Measurements from ENCODE around the gene TBC1D8. TPM values are rescaled to one million over a fixed set of nuclear protein-coding genes. Genes with fewer than 3 reads are reported as not detected.

TBC1D8 gene
- total RNA-seq, 4 donors from 2014 or later, result 16.7 to 44.0 (median 19.7) TPM

DNA sequence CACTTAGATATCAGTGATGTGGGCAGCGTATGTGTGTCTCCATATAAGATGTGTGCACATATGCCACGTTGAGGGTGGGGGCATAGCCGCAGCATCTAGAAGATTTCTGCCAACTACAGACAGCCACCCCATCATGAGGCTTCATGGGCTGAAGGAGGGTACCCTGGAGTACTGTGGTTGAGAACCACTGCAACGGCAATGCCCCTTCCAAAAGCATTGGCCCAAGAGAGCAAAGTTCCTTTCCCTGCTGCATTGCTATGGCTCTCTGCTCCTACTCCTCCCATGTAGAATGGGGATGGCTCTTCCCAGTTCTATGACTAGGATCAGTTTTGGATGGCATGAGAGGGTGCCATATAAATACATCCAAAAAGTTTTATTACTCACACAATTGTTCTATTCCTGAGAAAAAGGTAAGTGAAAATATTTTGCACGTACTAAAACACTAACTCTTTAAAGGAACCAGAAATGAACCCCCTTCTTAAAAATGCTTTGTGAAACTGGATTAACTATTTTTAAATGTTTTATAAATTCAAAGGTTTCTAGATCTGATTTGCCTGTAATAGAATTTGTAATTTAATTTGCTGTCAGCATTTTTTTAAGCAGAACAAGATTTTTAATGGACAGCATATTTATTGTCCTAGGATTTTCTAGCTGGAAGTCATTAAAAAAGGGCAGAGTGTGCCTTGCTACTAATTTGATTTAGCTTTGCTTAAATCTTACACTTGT lies 153.5 kb downstream of the TBC1D8 start:
- TF ChIP-seq, protein P1, sequence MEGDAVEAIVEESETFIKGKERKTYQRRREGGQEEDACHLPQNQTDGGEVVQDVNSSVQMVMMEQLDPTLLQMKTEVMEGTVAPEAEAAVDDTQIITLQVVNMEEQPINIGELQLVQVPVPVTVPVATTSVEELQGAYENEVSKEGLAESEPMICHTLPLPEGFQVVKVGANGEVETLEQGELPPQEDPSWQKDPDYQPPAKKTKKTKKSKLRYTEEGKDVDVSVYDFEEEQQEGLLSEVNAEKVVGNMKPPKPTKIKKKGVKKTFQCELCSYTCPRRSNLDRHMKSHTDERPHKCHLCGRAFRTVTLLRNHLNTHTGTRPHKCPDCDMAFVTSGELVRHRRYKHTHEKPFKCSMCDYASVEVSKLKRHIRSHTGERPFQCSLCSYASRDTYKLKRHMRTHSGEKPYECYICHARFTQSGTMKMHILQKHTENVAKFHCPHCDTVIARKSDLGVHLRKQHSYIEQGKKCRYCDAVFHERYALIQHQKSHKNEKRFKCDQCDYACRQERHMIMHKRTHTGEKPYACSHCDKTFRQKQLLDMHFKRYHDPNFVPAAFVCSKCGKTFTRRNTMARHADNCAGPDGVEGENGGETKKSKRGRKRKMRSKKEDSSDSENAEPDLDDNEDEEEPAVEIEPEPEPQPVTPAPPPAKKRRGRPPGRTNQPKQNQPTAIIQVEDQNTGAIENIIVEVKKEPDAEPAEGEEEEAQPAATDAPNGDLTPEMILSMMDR (IDR thresholded peaks at IDR 0.05), result no peak
- TF ChIP-seq POLR2A (IDR thresholded peaks at IDR 0.05), result no peak
- DNase-seq, result no peak
- Histone ChIP-seq H3K27ac (peak overlapping the region; percentile 2 to 7), H3K9me3 (no peaks in the 10 kb centered on the region), H3K36me3 (no peaks in the 10 kb centered on the region), H3K4me1 (no peaks in the 10 kb centered on the region), H3K4me3 (no peak overlapping the region), H3K27me3 (no peaks in the 10 kb centered on the region)
- intact Hi-C loops (cut with DNase I; ENCODE audit: low total_unique reads), result no loop called here

DNA sequence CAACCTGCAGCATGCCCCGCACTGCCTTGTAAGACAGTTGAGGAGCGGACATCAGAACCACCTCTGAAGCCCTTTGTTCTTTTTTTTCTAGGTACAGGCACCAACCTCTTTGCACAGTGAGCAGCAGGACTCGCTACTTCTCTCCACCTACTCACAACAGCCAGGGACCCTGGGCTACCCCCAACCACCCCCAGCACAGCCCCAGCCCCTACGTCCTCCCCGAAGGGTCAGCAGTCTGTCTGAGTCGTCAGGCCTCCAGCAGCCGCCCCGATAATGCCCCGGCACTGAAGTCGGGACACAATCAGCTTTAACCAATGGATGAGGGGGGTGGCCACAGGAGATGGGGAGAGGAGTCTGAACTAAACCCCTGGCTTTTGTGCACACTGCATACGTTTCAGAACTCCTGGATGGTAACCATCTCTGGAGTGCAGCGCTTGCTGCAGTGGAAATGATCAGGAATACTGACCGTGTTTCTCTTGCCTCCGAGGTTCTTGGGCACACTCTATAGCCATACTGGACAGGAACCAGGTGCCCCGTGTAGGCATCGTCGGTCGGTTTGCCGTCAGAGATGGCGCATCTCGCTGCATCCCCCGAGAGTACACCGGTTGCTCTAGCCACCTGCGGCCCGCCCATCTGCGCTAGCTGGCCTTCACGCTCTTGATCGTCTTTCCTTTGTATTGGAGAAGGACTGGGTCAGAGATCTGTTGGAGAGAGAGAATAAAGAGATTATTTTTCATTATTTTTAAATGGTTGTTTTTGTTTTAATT lies 155.7 kb downstream of the TBC1D8 start:
- no peaks in the 10 kb centered on the region for H3K4me1 ChIP-seq
- H3K27ac ChIP-seq, result no peak overlapping the region
- TF ChIP-seq POLR2A (IDR thresholded peaks at IDR 0.05), result no peak
- TF ChIP-seq, protein P1 (IDR thresholded peaks at IDR 0.05), result no peak
- H3K27me3 ChIP-seq, result no peaks in the 10 kb centered on the region
- no peaks in the 10 kb centered on the region for H3K9me3 ChIP-seq
- H3K4me3 ChIP-seq, result no peak overlapping the region
- no peak for DNase-seq
- no peaks in the 10 kb centered on the region for H3K36me3 ChIP-seq
- intact Hi-C loops (cut with DNase I; ENCODE audit: low total_unique reads), result no loop called here

DNA sequence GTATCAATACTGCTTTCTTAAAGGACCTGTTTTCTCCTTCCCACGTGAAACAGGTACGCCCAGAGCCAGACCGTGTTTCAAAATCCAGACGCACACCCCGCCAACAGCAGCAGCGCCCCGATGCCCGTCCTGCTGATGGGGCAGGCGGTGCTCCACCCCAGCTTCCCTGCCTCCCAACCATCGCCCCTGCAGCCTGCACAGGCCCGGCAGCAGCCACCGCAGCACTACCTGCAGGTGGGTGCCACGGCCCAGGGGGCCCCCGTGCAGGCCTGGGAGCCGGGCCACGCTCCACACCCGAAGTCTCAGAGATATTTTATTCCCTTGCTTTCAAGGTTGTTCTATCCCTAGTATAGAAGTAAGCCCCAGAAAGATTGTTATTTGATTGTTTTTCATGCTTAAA lies 157.9 kb downstream of the TBC1D8 start:
- intact Hi-C loops (cut with DNase I; ENCODE audit: low total_unique reads), result no loop called here
- no peaks in the 10 kb centered on the region for H3K27me3 ChIP-seq
- no peak for DNase-seq
- no peaks in the 10 kb centered on the region for H3K36me3 ChIP-seq
- H3K27ac ChIP-seq, result no peak overlapping the region
- H3K4me3 ChIP-seq, result no peak overlapping the region
- H3K9me3 ChIP-seq, result no peaks in the 10 kb centered on the region
- TF ChIP-seq, protein P1 (IDR thresholded peaks at IDR 0.05), result no peak
- no peak for TF ChIP-seq POLR2A (IDR thresholded peaks at IDR 0.05)
- H3K4me1 ChIP-seq, result no peaks in the 10 kb centered on the region

DNA sequence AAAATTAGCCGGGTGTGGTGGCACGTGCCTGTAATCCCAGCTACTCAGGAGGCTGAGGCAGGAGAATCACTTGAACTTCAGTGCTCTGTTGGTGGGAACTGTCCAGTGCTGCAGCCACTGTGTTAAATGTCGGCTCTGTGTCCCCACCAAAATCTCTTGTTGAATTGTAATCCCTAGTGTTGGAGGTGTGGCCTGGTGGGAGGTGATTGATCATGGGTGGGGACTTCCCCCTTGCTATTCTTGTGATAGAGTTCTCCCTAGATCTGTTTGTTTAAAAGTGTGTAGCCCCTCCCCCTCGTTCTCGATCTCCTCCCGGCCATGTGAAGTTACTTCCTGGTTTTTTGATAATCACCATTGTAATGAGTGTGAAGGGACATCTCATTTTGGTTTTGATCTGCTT lies 158.9 kb downstream of the TBC1D8 start:
- H3K4me1 ChIP-seq, result no peaks in the 10 kb centered on the region
- H3K36me3 ChIP-seq, result no peaks in the 10 kb centered on the region
- H3K4me3 ChIP-seq, result no peak overlapping the region
- no peaks in the 10 kb centered on the region for H3K27me3 ChIP-seq
- intact Hi-C loops (cut with DNase I; ENCODE audit: low total_unique reads), result no loop called here
- TF ChIP-seq POLR2A (IDR thresholded peaks at IDR 0.05), result no peak
- TF ChIP-seq, protein P1 (IDR thresholded peaks at IDR 0.05), result no peak
- no peaks in the 10 kb centered on the region for H3K9me3 ChIP-seq
- DNase-seq, result no peak
- H3K27ac ChIP-seq, result no peak overlapping the region

DNA sequence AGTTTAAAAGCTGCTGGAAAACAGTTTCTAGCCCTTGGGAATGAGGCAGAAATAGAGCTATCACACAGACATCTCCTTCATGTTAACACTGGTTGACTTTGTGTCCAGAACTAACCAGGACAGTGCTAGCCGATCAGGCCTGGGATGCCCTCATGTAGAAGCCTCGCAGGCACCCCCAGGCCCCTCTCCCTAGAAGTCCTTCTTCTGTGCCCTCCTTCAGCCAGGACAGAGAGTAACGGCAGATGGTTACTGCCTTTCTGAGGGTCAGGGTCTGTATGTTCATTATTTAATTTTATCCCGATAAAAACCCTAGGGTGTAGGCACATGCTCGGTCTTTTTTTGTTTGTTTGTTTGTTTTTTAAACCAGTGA lies 159.8 kb downstream of the TBC1D8 start:
- intact Hi-C loops (cut with DNase I; ENCODE audit: low total_unique reads), result no loop called here
- no peak overlapping the region for H3K4me3 ChIP-seq
- no peaks in the 10 kb centered on the region for H3K9me3 ChIP-seq
- H3K36me3 ChIP-seq, result no peaks in the 10 kb centered on the region
- no peaks in the 10 kb centered on the region for H3K4me1 ChIP-seq
- H3K27ac ChIP-seq, result no peak overlapping the region
- DNase-seq, result no peak
- H3K27me3 ChIP-seq, result no peaks in the 10 kb centered on the region
- no peak for TF ChIP-seq POLR2A (IDR thresholded peaks at IDR 0.05)
- TF ChIP-seq, protein P1 (IDR thresholded peaks at IDR 0.05), result no peak
